B cell (primary cell): ENCODE data around the gene CHFR. TPM values are rescaled to one million over a fixed set of nuclear protein-coding genes. Genes with fewer than 3 reads are reported as not detected.
"Not testable (repeated sequence)": the region's sequence is repeated elsewhere in the genome, so short reads cannot be mapped to it uniquely, and the experiment has no call there.

Experiments used
- ATAC-seq: fragments of 200-7000 bp; cut with Tn5 transposase; one replicate; pipeline ENCODE4 v1.10.0; 2021; ENCODE audit warnings: low read depth, mild to moderate bottlenecking, moderate number of reproducible peaks, moderate library complexity
- CTCF ChIA-PET: fragments of 350-600 bp; sonication (Branson Sonifier 250); formaldehyde crosslinking; loops from one replicate; lab custom pipeline; 2021; ENCODE audit warnings: antibody characterized with exemption, inconsistent platforms; lab: Charles Lee
- POLR2A ChIA-PET: fragments of 350-600 bp; sonication (Branson Sonifier 250); formaldehyde crosslinking; loops from one replicate; lab custom pipeline; 2021; ENCODE audit warnings: antibody characterized with exemption; lab: Charles Lee
- DNase-seq: peaks from one replicate; pipeline ENCODE4 v3.0.0; 2013
- H2AFZ ChIP-seq: 2 replicates; pipeline ENCODE4 v1.6.1; 2012; ENCODE audit warnings: mild to moderate bottlenecking, low read depth, low read length; ENCODE audit not compliant: insufficient read depth, poor library complexity, severe bottlenecking
- H3K27ac ChIP-seq, 2 donors: 1 replicate in 1 of 2; 2 replicates in 1 of 2; pipeline ENCODE4 v1.5.1; 2012 to 2013; ENCODE audit warnings: low read length in 2 of 2, mild to moderate bottlenecking in 2 of 2, moderate library complexity in 1 of 2
- H3K27me3 ChIP-seq, 4 experiments: fragments of 200-600 bp in 1 of 4; sonication (generic) in 1 of 4; replicated peaks in 1 of 4; 1 replicate in 2 of 4; 2 replicates in 2 of 4; pipeline versions ENCODE4 v1.6.1 to v1.7.0; 2013 to 2016; ENCODE audit warnings: low read length in 3 of 4, mild to moderate bottlenecking in 2 of 4, mixed read lengths in 1 of 4, moderate library complexity in 1 of 4; ENCODE audit not compliant: insufficient read depth in 4 of 4, control insufficient read depth in 3 of 4; ENCODE audit errors: control extremely low read depth in 1 of 4
- H3K36me3 ChIP-seq, 2 experiments: replicated peaks in 1 of 2; 1 replicate in 1 of 2; 2 replicates in 1 of 2; pipeline versions ENCODE4 v1.6.1 to v1.7.1; 2013; ENCODE audit warnings: low read length in 1 of 2; ENCODE audit not compliant: insufficient read depth in 2 of 2, control insufficient read depth in 1 of 2; ENCODE audit errors: control extremely low read depth in 1 of 2, extremely low read depth in 1 of 2
- H3K4me1 ChIP-seq, 2 donors: fragments of 200-600 bp in 1 of 2; sonication (generic) in 1 of 2; 1 replicate in 1 of 2; 2 replicates in 1 of 2; pipeline versions ENCODE4 v1.5.1 to v1.6.1; 2013 to 2017; ENCODE audit warnings: low read length in 2 of 2; ENCODE audit not compliant: control insufficient read depth in 2 of 2, insufficient read depth in 2 of 2
- H3K4me2 ChIP-seq: replicated peaks from 2 replicates; pipeline ENCODE3; 2012; ENCODE audit warnings: mild to moderate bottlenecking, low read depth, low read length; ENCODE audit not compliant: poor library complexity, severe bottlenecking
- H3K4me3 ChIP-seq, 5 experiments: fragments of 200-600 bp in 1 of 5; sonication (generic) in 1 of 5; 1 replicate in 3 of 5; 2 replicates in 2 of 5; pipeline versions ENCODE4 v1.5.1 to v1.7.0; 2011 to 2016; ENCODE audit warnings: low read length in 4 of 5, mild to moderate bottlenecking in 4 of 5, low read depth in 2 of 5, control low read depth in 1 of 5, moderate library complexity in 1 of 5; ENCODE audit not compliant: insufficient read depth in 1 of 5; ENCODE audit errors: control extremely low read depth in 1 of 5, extremely low read depth in 1 of 5
- H3K79me2 ChIP-seq: fragments of 200-600 bp; sonication (generic); one replicate; pipeline ENCODE4 v1.6.0; 2016; ENCODE audit warnings: low read length; ENCODE audit not compliant: control insufficient read depth, insufficient read depth
- H3K9ac ChIP-seq: fragments of 200-600 bp; sonication (generic); 2 replicates; pipeline ENCODE4 v1.6.1; 2017; ENCODE audit warnings: mild to moderate bottlenecking, low read length, moderate library complexity
- H3K9me3 ChIP-seq, 3 donors: one replicate each; pipeline versions ENCODE4 v1.6.1 to v1.7.1; 2013; ENCODE audit warnings: low read length in 2 of 3; ENCODE audit not compliant: control insufficient read depth in 2 of 3, insufficient read depth in 1 of 3; ENCODE audit errors: control extremely low read depth in 1 of 3
- H4K20me1 ChIP-seq: 2 replicates; pipeline ENCODE4 v1.6.0; 2012; ENCODE audit warnings: mild to moderate bottlenecking, low read length; ENCODE audit not compliant: insufficient read depth, control insufficient read depth, poor library complexity, severe bottlenecking
- H3K27ac Mint-ChIP-seq: one replicate; pipeline ENCODE4 v1.8.0; 2021; ENCODE audit warnings: mixed read lengths
- H3K27me3 Mint-ChIP-seq: one replicate; pipeline ENCODE4 v1.8.0; 2021; ENCODE audit warnings: mixed read lengths
- H3K4me1 Mint-ChIP-seq: one replicate; pipeline ENCODE4 v1.8.0; 2021; ENCODE audit warnings: mixed read lengths
- H3K4me3 Mint-ChIP-seq: one replicate; pipeline ENCODE4 v1.8.0; 2021; ENCODE audit warnings: mixed read lengths
- H3K9me3 Mint-ChIP-seq: one replicate; pipeline ENCODE4 v1.8.0; 2022; ENCODE audit warnings: mixed read lengths; ENCODE audit not compliant: insufficient read depth
- EZH2 ChIP-seq: IDR thresholded peaks from 2 replicates; pipeline ENCODE4 v1.6.1; 2012; ENCODE audit warnings: borderline replicate concordance, low read depth, mild to moderate bottlenecking, moderate library complexity, low read length; ENCODE audit not compliant: insufficient read depth, poor library complexity, severe bottlenecking
- WGBS: methylation state at CpG from one replicate; pipeline ENCODE4 v1.1.5; 2013; ENCODE audit warnings: missing lambda C conversion rate; ENCODE audit not compliant: insufficient coverage; 5-methylcytosine and 5-hydroxymethylcytosine counted together
- intact Hi-C: fragments of 100-400 bp; cut with micrococcal nuclease; formaldehyde crosslinking; loops from one replicate; pipeline ENCODE4 v1.10.0; 2022
- polyA plus RNA-seq: library from polyadenylated mRNA; depleted of rRNA; stranded (reverse); fragments of >200 nt; gene quantifications from 2 replicates; pipeline ENCODE4 v1.2.3, GENCODE V29; 2012
- total RNA-seq, 2 donors: library from RNA; stranded (reverse); fragments of 120-200 nt in 1 of 2; gene quantifications; 1 replicate in 1 of 2; 2 replicates in 1 of 2; pipeline versions ENCODE4 v1.2.3 to v1.2.4, GENCODE V29; 2013 to 2022
- TF ChIP-seq, protein P1 (sequence below): fragments of 200-600 bp; IDR thresholded peaks from one replicate; pipeline ENCODE4 v1.8.0; 2022; ENCODE audit warnings: antibody characterized with exemption, mild to moderate bottlenecking

The CHFR gene
- total and polyA plus RNA-seq, 2 donors (not counting 1 experiment from before 2014, with no cell fraction given) = 83.8 to 92.5 TPM

DNA sequence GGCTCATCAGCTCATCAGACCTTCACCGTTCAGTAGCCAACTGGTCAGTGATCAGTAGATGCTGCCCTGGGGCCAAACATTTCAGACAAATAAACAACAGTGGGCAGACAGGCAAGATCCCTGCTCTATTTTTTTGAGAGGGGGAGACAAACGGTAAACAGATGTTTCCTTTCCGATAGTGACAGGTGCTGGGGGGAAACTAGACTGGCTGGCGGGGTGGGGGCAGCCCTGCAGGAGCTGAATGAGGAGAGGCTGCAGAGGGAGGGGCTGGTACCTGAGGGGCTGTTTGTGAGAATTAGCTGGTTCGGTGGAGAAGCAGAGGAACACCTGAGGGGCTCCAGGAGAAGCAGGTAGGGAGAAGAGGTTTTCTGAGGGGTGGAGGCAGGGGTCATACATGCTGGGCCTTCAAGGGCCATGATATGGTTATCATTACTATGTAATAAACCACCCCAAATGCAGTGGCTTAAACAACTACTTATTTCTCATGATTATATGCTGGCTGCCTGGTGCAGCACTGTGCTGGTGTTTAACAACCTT lies 50.5 kb downstream of the CHFR start:
- Histone ChIP-seq H3K27me3 (no peaks in the 10 kb centered on the region), H3K4me3 (no peak overlapping the region), H3K4me1 (peaks cover 0 to 3% of the 10 kb centered on the region in 2 donors), H2AFZ (no peak overlapping the region), H3K4me2 (peak overlapping the region; percentile 25), H4K20me1 (peaks cover 13% of the 10 kb centered on the region), H3K27ac (no peak overlapping the region), H3K79me2 (peaks cover 13% of the 10 kb centered on the region), H3K9ac (no peak overlapping the region), H3K9me3 (peaks cover 0 to 7% (median 0%) of the 10 kb centered on the region in 3 donors), H3K36me3 (peaks cover 0 to 15% of the 10 kb centered on the region in 2 experiments)
- ChIA-PET CTCF (no interaction called here), POLR2A (no interaction called here)
- peaks cover 13% of the 10 kb centered on the region for H3K4me1 Mint-ChIP-seq
- no peaks in the 10 kb centered on the region for H3K27me3 Mint-ChIP-seq
- no peaks in the 10 kb centered on the region for H3K9me3 Mint-ChIP-seq
- ATAC-seq = no peak
- H3K27ac Mint-ChIP-seq = peak overlapping the region; percentile 53
- no peak overlapping the region for H3K4me3 Mint-ChIP-seq
- WGBS = 50% methylated on average over 5 of the region's 5 CpGs
- intact Hi-C loops = no loop called here
- TF ChIP-seq EZH2 = no peak
- TF ChIP-seq, protein P1, sequence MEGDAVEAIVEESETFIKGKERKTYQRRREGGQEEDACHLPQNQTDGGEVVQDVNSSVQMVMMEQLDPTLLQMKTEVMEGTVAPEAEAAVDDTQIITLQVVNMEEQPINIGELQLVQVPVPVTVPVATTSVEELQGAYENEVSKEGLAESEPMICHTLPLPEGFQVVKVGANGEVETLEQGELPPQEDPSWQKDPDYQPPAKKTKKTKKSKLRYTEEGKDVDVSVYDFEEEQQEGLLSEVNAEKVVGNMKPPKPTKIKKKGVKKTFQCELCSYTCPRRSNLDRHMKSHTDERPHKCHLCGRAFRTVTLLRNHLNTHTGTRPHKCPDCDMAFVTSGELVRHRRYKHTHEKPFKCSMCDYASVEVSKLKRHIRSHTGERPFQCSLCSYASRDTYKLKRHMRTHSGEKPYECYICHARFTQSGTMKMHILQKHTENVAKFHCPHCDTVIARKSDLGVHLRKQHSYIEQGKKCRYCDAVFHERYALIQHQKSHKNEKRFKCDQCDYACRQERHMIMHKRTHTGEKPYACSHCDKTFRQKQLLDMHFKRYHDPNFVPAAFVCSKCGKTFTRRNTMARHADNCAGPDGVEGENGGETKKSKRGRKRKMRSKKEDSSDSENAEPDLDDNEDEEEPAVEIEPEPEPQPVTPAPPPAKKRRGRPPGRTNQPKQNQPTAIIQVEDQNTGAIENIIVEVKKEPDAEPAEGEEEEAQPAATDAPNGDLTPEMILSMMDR = no peak
- DNase-seq = no peak

- not testable (repeated sequence) for DNase-seq
Measured at GRCh38 chr12:132836230-132836629, 51.2 kb downstream of the CHFR start.

More at GRCh38 chr12:132836230-132836629, 51.2 kb downstream of the CHFR start:
- intact Hi-C loops, H3K9me3 Mint-ChIP-seq, H2AFZ ChIP-seq, H3K27me3 ChIP-seq, H3K27ac ChIP-seq, ATAC-seq, H3K9me3 ChIP-seq, H3K4me1 ChIP-seq, H3K27ac Mint-ChIP-seq, H3K4me3 Mint-ChIP-seq, H3K27me3 Mint-ChIP-seq, H3K4me3 ChIP-seq, H3K9ac ChIP-seq, CTCF ChIA-PET, POLR2A ChIA-PET: not testable (repeated sequence)
- peak overlapping the region; percentile 25 for H3K4me2 ChIP-seq
- peaks cover 13% of the 10 kb centered on the region for H3K79me2 ChIP-seq
- peaks cover 0 to 14% of the 10 kb centered on the region in 2 experiments for H3K36me3 ChIP-seq
- peaks cover 13% of the 10 kb centered on the region for H4K20me1 ChIP-seq
- peaks cover 13% of the 10 kb centered on the region for H3K4me1 Mint-ChIP-seq
- WGBS = 83% methylated on average over 26 of the region's 30 CpGs
